SK-N-SH treated with all-trans-retinoic acid at 6 μM for 48 hours (cell line): ENCODE data around the gene MRPL48.

Experiments
- ATAC-seq: fragments of 200-7000 bp; cut with Tn5 transposase; 3 replicates; pipeline ENCODE4 v1.9.1; 2020; ENCODE audit warnings: mild to moderate bottlenecking, moderate library complexity
- ARNTL ChIP-seq: fragments of 450-650 bp; formaldehyde crosslinking; IDR thresholded peaks from 2 replicates; pipeline ENCODE4 v1.5.0; 2020; ENCODE audit warnings: low read depth, mild to moderate bottlenecking, moderate library complexity, borderline replicate concordance
- BACH2 ChIP-seq: fragments of 250-450 bp; sonication (Bioruptor Pico); IDR thresholded peaks from 2 replicates; pipeline ENCODE4 v1.9.0; 2021; ENCODE audit warnings: mild to moderate bottlenecking, borderline replicate concordance
- CSDC2 ChIP-seq: fragments of 250-450 bp; sonication (Bioruptor Pico); IDR thresholded peaks from 2 replicates; pipeline ENCODE4 v1.5.0; 2020; ENCODE audit warnings: mild to moderate bottlenecking, moderate library complexity
- ESRRG ChIP-seq: fragments of 250-450 bp; sonication (Bioruptor Pico); IDR thresholded peaks from 2 replicates; pipeline ENCODE4 v1.6.1; 2021; ENCODE audit warnings: mild to moderate bottlenecking
- GLIS3 ChIP-seq: fragments of 250-450 bp; sonication (Bioruptor Pico); IDR thresholded peaks from 2 replicates; pipeline ENCODE4 v1.5.0; 2020; ENCODE audit warnings: mild to moderate bottlenecking, moderate library complexity
- ISL1 ChIP-seq: fragments of 250-450 bp; sonication (Bioruptor Pico); IDR thresholded peaks from 2 replicates; pipeline ENCODE4 v2.1.2; 2022; ENCODE audit warnings: mild to moderate bottlenecking, moderate library complexity
- OSR1 ChIP-seq: fragments of 250-450 bp; sonication (Bioruptor Pico); IDR thresholded peaks from 2 replicates; pipeline ENCODE4 v1.8.0; 2022; ENCODE audit warnings: moderate library complexity, mild to moderate bottlenecking, inconsistent platforms
- RARB ChIP-seq: fragments of 250-450 bp; sonication (Bioruptor Pico); IDR thresholded peaks from 2 replicates; pipeline ENCODE4 v1.8.0; 2021; ENCODE audit warnings: mild to moderate bottlenecking, moderate library complexity
- SNAI2 ChIP-seq: fragments of 250-450 bp; sonication (Bioruptor Pico); IDR thresholded peaks from 2 replicates; pipeline ENCODE4 v1.5.0; 2020; ENCODE audit warnings: mild to moderate bottlenecking, moderate library complexity
- TCF4 ChIP-seq: fragments of 250-450 bp; sonication (Bioruptor Pico); IDR thresholded peaks from 2 replicates; pipeline ENCODE4 v1.8.0; 2021; ENCODE audit warnings: mild to moderate bottlenecking, moderate library complexity, borderline replicate concordance
- TOX ChIP-seq: fragments of 250-450 bp; sonication (Bioruptor Pico); IDR thresholded peaks from 2 replicates; pipeline ENCODE4 v1.8.0; 2021; ENCODE audit warnings: mild to moderate bottlenecking, moderate library complexity, borderline replicate concordance
- ZC3H10 ChIP-seq: fragments of 250-450 bp; sonication (Bioruptor Pico); IDR thresholded peaks from 2 replicates; pipeline ENCODE4 v1.5.1; 2021; ENCODE audit warnings: mild to moderate bottlenecking, moderate library complexity
- ZFP3 ChIP-seq: fragments of 250-450 bp; sonication (Bioruptor Pico); IDR thresholded peaks from 2 replicates; pipeline ENCODE4 v1.5.0; 2020; ENCODE audit warnings: mild to moderate bottlenecking, moderate library complexity
- ZFP30 ChIP-seq: fragments of 450-650 bp; formaldehyde crosslinking; IDR thresholded peaks from 2 replicates; pipeline ENCODE4 v1.5.0; 2022; ENCODE audit warnings: mild to moderate bottlenecking, moderate library complexity
- ZNF70 ChIP-seq: fragments of 450-650 bp; formaldehyde crosslinking; IDR thresholded peaks from 2 replicates; pipeline ENCODE4 v1.5.0; 2020; ENCODE audit warnings: mild to moderate bottlenecking, moderate library complexity
- ZNF8 ChIP-seq: fragments of 450-650 bp; formaldehyde crosslinking; IDR thresholded peaks from 2 replicates; pipeline ENCODE4 v1.5.0; 2020; ENCODE audit warnings: mild to moderate bottlenecking, moderate library complexity
- TF ChIP-seq, protein P1 (sequence below): fragments of 250-450 bp; sonication (Bioruptor Pico); IDR thresholded peaks from 2 replicates; pipeline ENCODE4 v1.8.0; 2021; ENCODE audit warnings: low read depth, mild to moderate bottlenecking, moderate library complexity, borderline replicate concordance
- TF ChIP-seq, protein P2 (sequence below): fragments of 250-450 bp; sonication (Bioruptor Pico); IDR thresholded peaks from 2 replicates; pipeline ENCODE4 v1.5.1; 2020; ENCODE audit warnings: low read depth, mild to moderate bottlenecking, moderate library complexity
- TF ChIP-seq, protein P3 (sequence below): fragments of 250-450 bp; sonication (Bioruptor Pico); IDR thresholded peaks from 2 replicates; pipeline ENCODE4 v1.5.1; 2021; ENCODE audit warnings: mild to moderate bottlenecking, moderate library complexity
- TF ChIP-seq, protein P4 (sequence below): fragments of 250-450 bp; sonication (Bioruptor Pico); IDR thresholded peaks from 2 replicates; pipeline ENCODE4 v1.8.0; 2020; ENCODE audit warnings: mild to moderate bottlenecking, moderate library complexity, borderline replicate concordance
- TF ChIP-seq, protein P5 (sequence below): fragments of 250-450 bp; sonication (Bioruptor Pico); IDR thresholded peaks from 2 replicates; pipeline ENCODE4 v1.5.0; 2020; ENCODE audit warnings: mild to moderate bottlenecking, moderate library complexity

MRPL48 gene

DNA sequence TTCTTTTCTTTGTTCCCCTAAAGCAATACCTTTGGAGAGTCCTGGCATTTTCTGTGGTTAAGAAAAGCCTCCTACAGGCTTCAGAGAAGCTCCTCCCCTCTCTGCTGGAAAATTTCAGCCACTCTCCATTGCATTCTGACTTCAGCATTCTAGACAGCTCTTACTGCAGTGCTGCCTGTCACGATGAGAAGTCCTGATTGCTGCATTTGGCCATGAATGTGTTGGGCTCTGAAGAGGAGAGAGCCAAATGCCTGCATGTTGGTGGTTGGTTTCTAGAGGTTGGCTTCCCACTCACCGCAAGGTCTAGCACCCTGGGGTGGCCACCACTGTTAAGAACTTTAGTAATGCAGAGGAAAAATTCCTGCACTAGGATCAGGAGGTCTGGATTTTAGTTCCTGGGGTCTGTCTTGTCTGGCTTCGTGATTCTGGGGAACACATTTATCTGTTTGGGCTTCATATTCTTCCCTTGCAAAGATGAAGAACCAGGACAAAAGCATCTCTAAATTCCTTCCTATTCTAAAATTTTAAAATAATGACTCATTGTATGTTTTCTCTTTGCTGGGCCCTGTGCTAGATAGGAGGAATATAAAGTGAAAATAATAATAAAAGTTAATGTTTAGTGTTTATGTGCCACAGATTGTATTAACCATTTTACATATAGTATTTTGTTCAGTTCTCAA, 50.9 kb downstream of the MRPL48 start:
- peak; percentile 97 for ATAC-seq

DNA sequence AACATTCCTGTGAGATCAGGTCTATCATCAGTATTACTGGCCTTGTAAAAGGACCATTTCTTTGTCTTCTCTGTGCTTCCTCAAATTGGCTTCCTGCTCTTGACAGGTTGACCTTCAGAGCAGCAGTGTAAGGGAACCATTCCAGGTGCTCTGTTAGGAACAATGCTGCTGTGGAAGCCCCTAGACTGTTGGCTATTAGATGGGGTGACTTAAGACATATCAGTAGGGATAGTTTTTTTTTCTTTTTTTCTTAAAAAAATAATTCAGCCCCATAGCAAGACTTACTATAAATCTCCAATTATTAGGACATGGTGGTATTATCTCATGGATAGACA, 51.4 kb downstream of the MRPL48 start:
- ATAC-seq = peak; percentile 36
- TF ChIP-seq, protein P1, sequence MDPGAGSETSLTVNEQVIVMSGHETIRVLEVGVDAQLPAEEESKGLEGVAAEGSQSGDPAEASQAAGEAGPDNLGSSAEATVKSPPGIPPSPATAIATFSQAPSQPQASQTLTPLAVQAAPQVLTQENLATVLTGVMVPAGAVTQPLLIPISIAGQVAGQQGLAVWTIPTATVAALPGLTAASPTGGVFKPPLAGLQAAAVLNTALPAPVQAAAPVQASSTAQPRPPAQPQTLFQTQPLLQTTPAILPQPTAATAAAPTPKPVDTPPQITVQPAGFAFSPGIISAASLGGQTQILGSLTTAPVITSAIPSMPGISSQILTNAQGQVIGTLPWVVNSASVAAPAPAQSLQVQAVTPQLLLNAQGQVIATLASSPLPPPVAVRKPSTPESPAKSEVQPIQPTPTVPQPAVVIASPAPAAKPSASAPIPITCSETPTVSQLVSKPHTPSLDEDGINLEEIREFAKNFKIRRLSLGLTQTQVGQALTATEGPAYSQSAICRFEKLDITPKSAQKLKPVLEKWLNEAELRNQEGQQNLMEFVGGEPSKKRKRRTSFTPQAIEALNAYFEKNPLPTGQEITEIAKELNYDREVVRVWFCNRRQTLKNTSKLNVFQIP (CRISPR knock-in tag) = no peak
- TF ChIP-seq TOX (CRISPR knock-in tag) = no peak
- no peak for TF ChIP-seq ARNTL (CRISPR knock-in tag)
- TF ChIP-seq GLIS3 (CRISPR knock-in tag) = no peak
- TF ChIP-seq, protein P2, sequence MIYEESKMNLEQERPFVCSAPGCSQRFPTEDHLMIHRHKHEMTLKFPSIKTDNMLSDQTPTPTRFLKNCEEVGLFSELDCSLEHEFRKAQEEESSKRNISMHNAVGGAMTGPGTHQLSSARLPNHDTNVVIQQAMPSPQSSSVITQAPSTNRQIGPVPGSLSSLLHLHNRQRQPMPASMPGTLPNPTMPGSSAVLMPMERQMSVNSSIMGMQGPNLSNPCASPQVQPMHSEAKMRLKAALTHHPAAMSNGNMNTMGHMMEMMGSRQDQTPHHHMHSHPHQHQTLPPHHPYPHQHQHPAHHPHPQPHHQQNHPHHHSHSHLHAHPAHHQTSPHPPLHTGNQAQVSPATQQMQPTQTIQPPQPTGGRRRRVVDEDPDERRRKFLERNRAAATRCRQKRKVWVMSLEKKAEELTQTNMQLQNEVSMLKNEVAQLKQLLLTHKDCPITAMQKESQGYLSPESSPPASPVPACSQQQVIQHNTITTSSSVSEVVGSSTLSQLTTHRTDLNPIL (CRISPR knock-in tag) = no peak
- TF ChIP-seq ISL1 (CRISPR knock-in tag) = no peak
- TF ChIP-seq, protein P3, sequence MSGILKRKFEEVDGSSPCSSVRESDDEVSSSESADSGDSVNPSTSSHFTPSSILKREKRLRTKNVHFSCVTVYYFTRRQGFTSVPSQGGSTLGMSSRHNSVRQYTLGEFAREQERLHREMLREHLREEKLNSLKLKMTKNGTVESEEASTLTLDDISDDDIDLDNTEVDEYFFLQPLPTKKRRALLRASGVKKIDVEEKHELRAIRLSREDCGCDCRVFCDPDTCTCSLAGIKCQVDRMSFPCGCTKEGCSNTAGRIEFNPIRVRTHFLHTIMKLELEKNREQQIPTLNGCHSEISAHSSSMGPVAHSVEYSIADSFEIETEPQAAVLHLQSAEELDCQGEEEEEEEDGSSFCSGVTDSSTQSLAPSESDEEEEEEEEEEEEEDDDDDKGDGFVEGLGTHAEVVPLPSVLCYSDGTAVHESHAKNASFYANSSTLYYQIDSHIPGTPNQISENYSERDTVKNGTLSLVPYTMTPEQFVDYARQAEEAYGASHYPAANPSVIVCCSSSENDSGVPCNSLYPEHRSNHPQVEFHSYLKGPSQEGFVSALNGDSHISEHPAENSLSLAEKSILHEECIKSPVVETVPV (CRISPR knock-in tag) = no peak
- TF ChIP-seq, all 23 proteins: peak for 0

More for the DNA sequence above, 50.9 kb downstream of the MRPL48 start:
- no peak for TF ChIP-seq ZFP3 (CRISPR knock-in tag)

DNA sequence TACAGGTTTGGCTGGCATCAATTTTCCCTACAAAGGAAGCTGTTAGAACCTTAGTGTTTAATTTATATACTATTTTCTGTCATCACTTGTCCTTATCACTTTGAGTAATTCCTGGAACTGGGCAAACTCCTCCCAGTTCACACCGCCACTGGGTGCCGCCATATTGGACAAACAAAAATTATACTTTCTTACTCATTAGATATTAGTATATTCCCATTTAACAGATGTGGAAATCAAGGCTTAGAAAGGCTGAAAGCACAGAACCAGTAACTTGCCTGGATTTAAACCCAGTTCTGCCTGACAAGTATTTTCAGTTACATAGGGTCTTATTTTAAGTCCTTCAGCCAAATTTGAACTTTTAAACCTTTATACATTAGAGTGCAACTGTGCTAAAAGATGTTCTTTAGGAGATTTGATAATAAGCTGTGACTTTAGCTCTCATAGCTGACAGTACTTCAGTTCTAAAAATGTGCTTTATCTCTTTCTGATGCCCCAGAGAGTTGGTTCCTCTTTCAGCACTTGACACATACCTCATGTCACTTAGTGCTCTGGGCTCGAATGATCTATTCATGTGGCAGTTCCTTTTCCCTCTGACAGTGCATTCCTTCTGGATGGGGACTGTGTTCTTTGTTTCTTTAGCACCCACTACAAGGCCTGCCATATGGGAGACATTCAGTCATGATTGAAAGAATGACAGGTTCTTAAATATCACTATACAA, 63.5 kb downstream of the MRPL48 start:
- no peak for TF ChIP-seq ESRRG (CRISPR knock-in tag)
- TF ChIP-seq, protein P3 (CRISPR knock-in tag) = no peak
- TF ChIP-seq RARB = no peak
- no peak for TF ChIP-seq ISL1 (CRISPR knock-in tag)
- TF ChIP-seq, protein P4, sequence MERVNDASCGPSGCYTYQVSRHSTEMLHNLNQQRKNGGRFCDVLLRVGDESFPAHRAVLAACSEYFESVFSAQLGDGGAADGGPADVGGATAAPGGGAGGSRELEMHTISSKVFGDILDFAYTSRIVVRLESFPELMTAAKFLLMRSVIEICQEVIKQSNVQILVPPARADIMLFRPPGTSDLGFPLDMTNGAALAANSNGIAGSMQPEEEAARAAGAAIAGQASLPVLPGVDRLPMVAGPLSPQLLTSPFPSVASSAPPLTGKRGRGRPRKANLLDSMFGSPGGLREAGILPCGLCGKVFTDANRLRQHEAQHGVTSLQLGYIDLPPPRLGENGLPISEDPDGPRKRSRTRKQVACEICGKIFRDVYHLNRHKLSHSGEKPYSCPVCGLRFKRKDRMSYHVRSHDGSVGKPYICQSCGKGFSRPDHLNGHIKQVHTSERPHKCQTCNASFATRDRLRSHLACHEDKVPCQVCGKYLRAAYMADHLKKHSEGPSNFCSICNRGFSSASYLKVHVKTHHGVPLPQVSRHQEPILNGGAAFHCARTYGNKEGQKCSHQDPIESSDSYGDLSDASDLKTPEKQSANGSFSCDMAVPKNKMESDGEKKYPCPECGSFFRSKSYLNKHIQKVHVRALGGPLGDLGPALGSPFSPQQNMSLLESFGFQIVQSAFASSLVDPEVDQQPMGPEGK (CRISPR knock-in tag) = no peak
- TF ChIP-seq SNAI2 = no peak
- no peak for TF ChIP-seq TOX (CRISPR knock-in tag)
- no peak for TF ChIP-seq ZFP3 (CRISPR knock-in tag)
- no peak for TF ChIP-seq OSR1 (CRISPR knock-in tag)
- no peak for TF ChIP-seq ZNF8
- TF ChIP-seq ZNF70 (CRISPR knock-in tag) = no peak
- TF ChIP-seq ZFP30 (CRISPR knock-in tag) = no peak
- TF ChIP-seq, all 23 proteins: peak for 0
- ATAC-seq = no peak

DNA sequence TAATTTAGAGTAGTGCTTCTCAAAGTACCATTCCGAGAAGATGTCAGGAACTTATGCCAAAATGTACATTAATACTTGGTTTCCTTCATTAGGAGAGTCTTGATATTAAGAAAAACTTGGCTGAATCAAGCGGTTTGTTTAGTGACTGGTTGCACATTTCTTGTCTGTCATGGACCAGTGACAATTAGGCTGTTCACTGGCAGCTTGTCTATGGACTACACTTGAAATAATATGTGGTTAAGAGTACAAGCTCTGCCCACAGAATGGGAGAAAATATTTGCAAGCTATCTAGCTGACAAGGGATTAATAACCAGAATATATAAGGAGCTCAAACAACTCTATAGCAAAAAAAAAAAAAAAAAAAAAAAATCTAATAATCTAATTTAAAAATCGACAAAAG, 64.4 kb downstream of the MRPL48 start:
- no peak for ATAC-seq
- TF ChIP-seq ZFP30 (CRISPR knock-in tag) = no peak
- TF ChIP-seq SNAI2 = no peak
- TF ChIP-seq CSDC2 (CRISPR knock-in tag) = no peak
- TF ChIP-seq ESRRG (CRISPR knock-in tag) = no peak
- no peak for TF ChIP-seq GLIS3 (CRISPR knock-in tag)
- no peak for TF ChIP-seq ZNF70 (CRISPR knock-in tag)
- no peak for TF ChIP-seq BACH2 (CRISPR knock-in tag)
- no peak for TF ChIP-seq RARB
- TF ChIP-seq ZC3H10 (CRISPR knock-in tag) = no peak
- TF ChIP-seq, protein P5, sequence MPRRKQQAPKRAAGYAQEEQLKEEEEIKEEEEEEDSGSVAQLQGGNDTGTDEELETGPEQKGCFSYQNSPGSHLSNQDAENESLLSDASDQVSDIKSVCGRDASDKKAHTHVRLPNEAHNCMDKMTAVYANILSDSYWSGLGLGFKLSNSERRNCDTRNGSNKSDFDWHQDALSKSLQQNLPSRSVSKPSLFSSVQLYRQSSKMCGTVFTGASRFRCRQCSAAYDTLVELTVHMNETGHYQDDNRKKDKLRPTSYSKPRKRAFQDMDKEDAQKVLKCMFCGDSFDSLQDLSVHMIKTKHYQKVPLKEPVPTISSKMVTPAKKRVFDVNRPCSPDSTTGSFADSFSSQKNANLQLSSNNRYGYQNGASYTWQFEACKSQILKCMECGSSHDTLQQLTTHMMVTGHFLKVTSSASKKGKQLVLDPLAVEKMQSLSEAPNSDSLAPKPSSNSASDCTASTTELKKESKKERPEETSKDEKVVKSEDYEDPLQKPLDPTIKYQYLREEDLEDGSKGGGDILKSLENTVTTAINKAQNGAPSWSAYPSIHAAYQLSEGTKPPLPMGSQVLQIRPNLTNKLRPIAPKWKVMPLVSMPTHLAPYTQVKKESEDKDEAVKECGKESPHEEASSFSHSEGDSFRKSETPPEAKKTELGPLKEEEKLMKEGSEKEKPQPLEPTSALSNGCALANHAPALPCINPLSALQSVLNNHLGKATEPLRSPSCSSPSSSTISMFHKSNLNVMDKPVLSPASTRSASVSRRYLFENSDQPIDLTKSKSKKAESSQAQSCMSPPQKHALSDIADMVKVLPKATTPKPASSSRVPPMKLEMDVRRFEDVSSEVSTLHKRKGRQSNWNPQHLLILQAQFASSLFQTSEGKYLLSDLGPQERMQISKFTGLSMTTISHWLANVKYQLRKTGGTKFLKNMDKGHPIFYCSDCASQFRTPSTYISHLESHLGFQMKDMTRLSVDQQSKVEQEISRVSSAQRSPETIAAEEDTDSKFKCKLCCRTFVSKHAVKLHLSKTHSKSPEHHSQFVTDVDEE (CRISPR knock-in tag) = no peak
- TF ChIP-seq, protein P4 (CRISPR knock-in tag) = no peak
- TF ChIP-seq ZNF8 = no peak
- no peak for TF ChIP-seq TCF4
- TF ChIP-seq TOX (CRISPR knock-in tag) = no peak
